Testis (tissue), 3 donors: ENCODE data around the gene RBM20. TPM values are rescaled to one million over a fixed set of nuclear protein-coding genes. Genes with fewer than 3 reads are reported as not detected.

ENCODE experiments used
- DNase-seq: peaks from one replicate; pipeline ENCODE4 v3.0.0-alpha.2; 2019
- H3K27ac ChIP-seq, 2 donors: fragments of 200-600 bp; sonication (generic); one replicate each; pipeline ENCODE4 v1.5.1; 2019
- H3K27me3 ChIP-seq: fragments of 200-600 bp; sonication (generic); one replicate; pipeline ENCODE4 v1.5.1; 2019
- H3K36me3 ChIP-seq: fragments of 200-600 bp; sonication (generic); one replicate; pipeline ENCODE4 v1.5.1; 2017; ENCODE audit warnings: low read depth; ENCODE audit errors: missing control alignments
- H3K4me1 ChIP-seq: fragments of 200-600 bp; sonication (generic); one replicate; pipeline ENCODE4 v1.5.1; 2019
- H3K4me3 ChIP-seq, 2 donors: fragments of 200-600 bp; sonication (generic); one replicate each; pipeline ENCODE4 v1.5.1; 2017 to 2019
- H3K9me3 ChIP-seq: fragments of 200-600 bp; sonication (generic); one replicate; pipeline ENCODE4 v1.5.1; 2017
- CTCF ChIP-seq, 3 experiments: fragments of 450-650 bp in 2 of 3; fragments of 200-600 bp in 1 of 3; sonication (generic) in 1 of 3; IDR thresholded peaks; one replicate each; pipeline ENCODE4 v1.5.1; 2016 to 2019; ENCODE audit warnings: antibody characterized with exemption in 3 of 3, mild to moderate bottlenecking in 2 of 3, moderate library complexity in 1 of 3
- POLR2A ChIP-seq: fragments of 450-650 bp; IDR thresholded peaks from one replicate; pipeline ENCODE4 v1.6.1; 2017; ENCODE audit warnings: antibody characterized with exemption, mild to moderate bottlenecking, moderate library complexity
- WGBS, 2 donors: methylation state at CpG; one replicate each; pipeline ENCODE4 v1.1.5; 2018; 5-methylcytosine and 5-hydroxymethylcytosine counted together
- intact Hi-C: fragments of 100-400 bp; cut with DNase I; formaldehyde crosslinking; loops from one replicate; pipeline ENCODE4 v1.15.1; 2023; ENCODE audit warnings: low total_unique reads
- polyA plus RNA-seq: library from polyadenylated mRNA; stranded (reverse); fragments of 350-450 nt; fragmentation: Illumina TruSeq; extraction: RNeasy Lipid Tissue Mini Kit (QIAGEN cat#74804); gene quantifications from one replicate; pipeline ENCODE4 v1.2.3, GENCODE V29; 2014; ENCODE audit warnings: low read depth, low replicate concordance; ENCODE audit not compliant: insufficient read depth
- total RNA-seq, 2 donors: library from RNA; depleted of rRNA; stranded (reverse); fragments of >200 nt; gene quantifications; one replicate each; pipeline ENCODE4 v1.2.3, GENCODE V29; 2016

The RBM20 gene
- total and polyA plus RNA-seq, 3 donors from 2014 or later = 1.7 to 5.3 (median 3.1) TPM

- TF ChIP-seq POLR2A (no peak), CTCF (IDR thresholded peaks at IDR 0.05) (no peak)
- WGBS, 2 donors = 95 to 96% methylated on average over 5 of the region's 5 CpGs
- intact Hi-C loops = no loop called here
Measured at GRCh38 chr10:110616493-110617033, 27.6 kb upstream of the RBM20 start.

GRCh38 chr10:110617425-110618229 lies 26.5 kb upstream of the RBM20 start:
- intact Hi-C loops = no loop called here
- Histone ChIP-seq H3K36me3 (no peaks in the 10 kb centered on the region), H3K27me3 (no peaks in the 10 kb centered on the region), H3K4me1 (no peaks in the 10 kb centered on the region), H3K27ac (no peak overlapping the region), H3K4me3 (no peak overlapping the region), H3K9me3 (no peaks in the 10 kb centered on the region)
- WGBS, 2 donors = 92 to 93% methylated on average over 7 of the region's 7 CpGs
- no peak for DNase-seq
- no peak for TF ChIP-seq CTCF (IDR thresholded peaks at IDR 0.05)
- no peak for TF ChIP-seq POLR2A

More at GRCh38 chr10:110616493-110617033, 27.6 kb upstream of the RBM20 start:
- Histone ChIP-seq H3K4me1 (no peaks in the 10 kb centered on the region), H3K4me3 (no peak overlapping the region), H3K36me3 (no peaks in the 10 kb centered on the region), H3K27ac (no peak overlapping the region), H3K27me3 (no peaks in the 10 kb centered on the region), H3K9me3 (no peaks in the 10 kb centered on the region)
- no peak for DNase-seq

GRCh38 chr10:110618230-110618610 lies 25.9 kb upstream of the RBM20 start:
- no peak for TF ChIP-seq CTCF (IDR thresholded peaks at IDR 0.05)
- no peak for TF ChIP-seq POLR2A
- Histone ChIP-seq H3K9me3 (no peaks in the 10 kb centered on the region), H3K36me3 (no peaks in the 10 kb centered on the region), H3K27ac (no peak overlapping the region), H3K27me3 (no peaks in the 10 kb centered on the region), H3K4me1 (no peaks in the 10 kb centered on the region), H3K4me3 (no peak overlapping the region)
- intact Hi-C loops = no loop called here
- DNase-seq = no peak
- WGBS, 2 donors = 85 to 91% methylated on average over 3 to 5 of the region's 5 CpGs

GRCh38 chr10:110619514-110620397 lies 24.4 kb upstream of the RBM20 start:
- no peaks in the 10 kb centered on the region for H3K36me3 ChIP-seq
- no peak for DNase-seq
- no peaks in the 10 kb centered on the region for H3K9me3 ChIP-seq
- no peaks in the 10 kb centered on the region for H3K27me3 ChIP-seq
- H3K4me1 ChIP-seq = no peaks in the 10 kb centered on the region
- TF ChIP-seq CTCF (IDR thresholded peaks at IDR 0.05) (no peak), POLR2A (no peak)
- WGBS, 2 donors = 59 to 69% methylated on average over 3 of the region's 3 CpGs
- intact Hi-C loops = no loop called here
- no peak overlapping the region for H3K27ac ChIP-seq
- no peak overlapping the region for H3K4me3 ChIP-seq
